Osteoblast (primary cell): ENCODE measurements around the gene SMAD3. TPM values are rescaled to one million over a fixed set of nuclear protein-coding genes. Genes with fewer than 3 reads are reported as not detected.

Experiments used
- DNase-seq: peaks from one replicate; pipeline ENCODE4 v3.0.0; 2011; ENCODE audit warnings: low spot score, mixed read lengths; ENCODE audit not compliant: insufficient read length; ENCODE audit errors: missing footprints
- H2AFZ ChIP-seq: 2 replicates; pipeline ENCODE4 v1.6.0; 2011; ENCODE audit warnings: mild to moderate bottlenecking, low read length
- H3K27ac ChIP-seq: 2 replicates; pipeline ENCODE4 v1.5.1; 2011; ENCODE audit warnings: mild to moderate bottlenecking, low read depth, low read length, moderate library complexity
- H3K27me3 ChIP-seq: 2 replicates; pipeline ENCODE4 v1.6.0; 2012; ENCODE audit warnings: mild to moderate bottlenecking, control low read depth, inconsistent platforms, low read length, moderate library complexity; ENCODE audit not compliant: insufficient read depth
- H3K36me3 ChIP-seq: 2 replicates; pipeline ENCODE4 v1.5.1; 2011; ENCODE audit warnings: mild to moderate bottlenecking, low read length, control low read depth, moderate library complexity; ENCODE audit not compliant: insufficient read depth
- H3K4me1 ChIP-seq: 2 replicates; pipeline ENCODE4 v1.5.1; 2011; ENCODE audit warnings: mild to moderate bottlenecking, low read length, control low read depth, moderate library complexity; ENCODE audit not compliant: insufficient read depth
- H3K4me2 ChIP-seq: 2 replicates; pipeline ENCODE4 v1.6.0; 2011; ENCODE audit warnings: mild to moderate bottlenecking, low read length; ENCODE audit not compliant: insufficient read depth
- H3K4me3 ChIP-seq: fragments of 200-600 bp; sonication (generic); 3 replicates; pipeline ENCODE4 v1.5.1; 2012; ENCODE audit warnings: mild to moderate bottlenecking, low read length, inconsistent platforms; ENCODE audit not compliant: insufficient read depth
- H3K79me2 ChIP-seq: 2 replicates; pipeline ENCODE4 v1.6.0; 2012; ENCODE audit warnings: mild to moderate bottlenecking, low read length, control low read depth, inconsistent platforms; ENCODE audit not compliant: insufficient read depth
- H3K9me3 ChIP-seq: 2 replicates; pipeline ENCODE4 v1.5.1; 2011; ENCODE audit warnings: low read depth, low read length, control low read depth
- H4K20me1 ChIP-seq: 2 replicates; pipeline ENCODE4 v1.6.0; 2012; ENCODE audit warnings: mild to moderate bottlenecking, low read length, control low read depth; ENCODE audit not compliant: insufficient read depth
- CTCF ChIP-seq: IDR thresholded peaks from 2 replicates; pipeline ENCODE4 v1.5.1; 2011; ENCODE audit warnings: mild to moderate bottlenecking, low read depth, low read length, moderate library complexity; ENCODE audit errors: extremely low read depth
- total RNA-seq: library from RNA; depleted of rRNA; stranded (reverse); fragments of >200 nt; gene quantifications from 2 replicates; pipeline ENCODE4 v1.2.3, GENCODE V29; 2012

Gene SMAD3
- total RNA-seq, 1 donor = 60.1 TPM

- H3K9me3 ChIP-seq = no peaks in the 10 kb centered on the region
- no peak for TF ChIP-seq CTCF
- no peaks in the 10 kb centered on the region for H3K27me3 ChIP-seq
- H3K4me1 ChIP-seq = peaks cover 4% of the 10 kb centered on the region
- no peak for DNase-seq
- H3K27ac ChIP-seq = no peak overlapping the region
- H4K20me1 ChIP-seq = no peaks in the 10 kb centered on the region
- H2AFZ ChIP-seq = no peak overlapping the region
- H3K4me2 ChIP-seq = no peak overlapping the region
- no peaks in the 10 kb centered on the region for H3K79me2 ChIP-seq
- peaks cover 34% of the 10 kb centered on the region for H3K36me3 ChIP-seq
- H3K4me3 ChIP-seq = no peak overlapping the region
These were observed 143.0 kb downstream of the SMAD3 start for GRCh38 chr15:67208396-67208795.

- Histone ChIP-seq H3K9me3 (no peaks in the 10 kb centered on the region), H2AFZ (no peak overlapping the region), H3K27ac (no peak overlapping the region), H3K4me1 (peaks cover 4% of the 10 kb centered on the region), H3K4me2 (no peak overlapping the region), H3K4me3 (no peak overlapping the region), H3K36me3 (peaks cover 27% of the 10 kb centered on the region), H3K79me2 (no peaks in the 10 kb centered on the region), H3K27me3 (no peaks in the 10 kb centered on the region), H4K20me1 (no peaks in the 10 kb centered on the region)
- no peak for TF ChIP-seq CTCF
- no peak for DNase-seq
These were observed 145.3 kb downstream of the SMAD3 start for GRCh38 chr15:67210555-67211168.

- Histone ChIP-seq H3K4me1 (peaks cover 4% of the 10 kb centered on the region), H3K36me3 (peaks cover 17% of the 10 kb centered on the region), H3K4me2 (no peak overlapping the region), H3K79me2 (no peaks in the 10 kb centered on the region), H3K4me3 (no peak overlapping the region), H4K20me1 (no peaks in the 10 kb centered on the region), H3K27ac (no peak overlapping the region), H3K27me3 (no peaks in the 10 kb centered on the region), H3K9me3 (no peaks in the 10 kb centered on the region), H2AFZ (no peak overlapping the region)
- DNase-seq = no peak
- TF ChIP-seq CTCF = no peak
These were observed 147.4 kb downstream of the SMAD3 start for GRCh38 chr15:67212684-67213367.

- Histone ChIP-seq H3K9me3 (no peaks in the 10 kb centered on the region), H3K79me2 (no peaks in the 10 kb centered on the region), H4K20me1 (no peaks in the 10 kb centered on the region), H3K27me3 (no peaks in the 10 kb centered on the region), H3K4me2 (no peak overlapping the region), H3K36me3 (peaks cover 6% of the 10 kb centered on the region), H3K4me1 (peaks cover 4% of the 10 kb centered on the region), H3K4me3 (no peak overlapping the region), H2AFZ (no peak overlapping the region), H3K27ac (no peak overlapping the region)
- peak; percentile 27 for DNase-seq
- no peak for TF ChIP-seq CTCF
These were observed 149.7 kb downstream of the SMAD3 start for GRCh38 chr15:67215102-67215501.
